NCI-H226 (cell line): Measurements from ENCODE around the gene ARHGAP42.

Experiments
- DNase-seq: peaks from one replicate; pipeline ENCODE4 v3.0.0-alpha.2; 2015

The ARHGAP42 gene

DNA sequence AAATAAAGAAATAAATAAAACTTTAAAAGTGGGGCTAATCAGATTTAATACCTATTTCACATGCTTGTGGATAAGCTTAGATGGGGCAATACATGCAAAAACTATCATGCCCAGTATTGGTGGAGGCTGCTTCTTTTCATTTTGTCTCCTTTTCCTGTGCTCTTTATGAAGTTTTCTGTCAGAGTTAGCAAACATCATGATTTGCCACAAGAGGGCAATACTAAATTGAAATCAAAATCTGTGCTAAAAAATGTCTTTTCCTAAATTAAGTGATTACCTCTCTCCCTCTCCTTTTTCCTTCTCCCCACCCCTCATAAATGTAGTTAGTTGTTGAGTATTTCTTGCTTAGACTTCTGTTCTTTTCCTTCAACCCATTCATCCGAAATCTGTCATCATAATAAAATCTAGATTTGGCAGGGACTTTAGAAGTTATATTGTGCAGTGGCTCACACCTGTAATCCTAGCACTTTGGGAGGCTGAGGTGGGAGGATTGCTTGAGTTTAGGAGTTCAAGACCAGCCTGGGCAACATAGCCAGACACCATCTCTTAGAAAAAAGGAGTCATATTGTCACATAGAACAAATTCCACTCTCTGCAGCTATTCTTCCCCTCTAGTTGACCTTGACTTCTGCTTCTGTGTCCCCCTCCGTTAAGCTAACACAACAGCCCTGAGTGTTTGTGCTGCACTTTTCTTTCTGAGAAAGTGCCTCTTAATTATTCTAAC, 4.7 kb upstream of the ARHGAP42 start:
- peak; percentile 9 for DNase-seq

DNA sequence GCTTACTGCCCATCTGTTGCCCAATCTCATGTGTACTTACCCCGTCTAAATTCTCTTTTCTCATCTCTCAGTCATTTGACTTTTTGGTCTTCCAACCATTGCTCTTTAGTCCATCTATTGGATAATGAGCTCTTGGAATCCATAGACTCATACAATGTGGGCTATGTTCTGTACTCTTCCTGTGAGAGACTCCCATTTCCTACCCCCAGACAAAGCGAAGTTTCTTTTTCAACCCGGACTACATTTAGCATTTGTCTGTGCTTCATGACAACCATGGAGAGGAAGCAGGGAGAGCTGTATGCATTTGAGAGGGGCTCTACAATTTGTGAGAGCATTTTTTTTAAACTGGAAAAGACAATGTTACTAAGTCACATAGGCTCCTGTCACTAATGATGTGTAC, 4.0 kb upstream of the ARHGAP42 start:
- no peak for DNase-seq

- DNase-seq, result no peak
Observed at GRCh38 chr11:100684101-100685065, 2.7 kb upstream of the ARHGAP42 start.

DNA sequence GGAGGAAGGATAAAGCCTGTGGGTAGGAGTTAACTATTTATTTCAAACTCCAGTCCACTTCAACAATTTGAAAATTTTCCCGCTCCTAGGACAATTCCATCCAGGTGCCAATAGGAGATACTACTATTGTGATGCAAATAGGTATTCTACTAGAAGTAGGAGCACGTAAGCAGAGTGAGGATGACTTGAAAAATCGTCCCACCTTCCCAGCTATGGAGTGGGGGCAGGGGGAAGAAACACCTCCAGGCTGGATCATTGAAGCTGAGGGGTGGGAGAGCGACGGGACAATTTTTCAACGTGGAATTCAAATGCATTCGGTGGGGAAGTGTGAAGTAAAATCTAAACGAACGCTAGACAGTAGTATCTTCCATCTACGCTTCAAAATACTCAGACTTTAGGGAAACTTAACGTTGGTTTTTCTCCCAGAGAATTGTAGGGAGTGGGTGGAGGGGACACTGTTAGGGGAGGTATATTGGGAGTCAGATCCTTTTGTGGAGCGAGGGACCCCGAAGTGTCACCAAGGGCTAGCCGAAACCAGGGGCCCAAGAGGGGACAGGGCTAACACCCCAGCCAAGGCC, 523 bp upstream of the ARHGAP42 start:
- DNase-seq, result no peak

DNA sequence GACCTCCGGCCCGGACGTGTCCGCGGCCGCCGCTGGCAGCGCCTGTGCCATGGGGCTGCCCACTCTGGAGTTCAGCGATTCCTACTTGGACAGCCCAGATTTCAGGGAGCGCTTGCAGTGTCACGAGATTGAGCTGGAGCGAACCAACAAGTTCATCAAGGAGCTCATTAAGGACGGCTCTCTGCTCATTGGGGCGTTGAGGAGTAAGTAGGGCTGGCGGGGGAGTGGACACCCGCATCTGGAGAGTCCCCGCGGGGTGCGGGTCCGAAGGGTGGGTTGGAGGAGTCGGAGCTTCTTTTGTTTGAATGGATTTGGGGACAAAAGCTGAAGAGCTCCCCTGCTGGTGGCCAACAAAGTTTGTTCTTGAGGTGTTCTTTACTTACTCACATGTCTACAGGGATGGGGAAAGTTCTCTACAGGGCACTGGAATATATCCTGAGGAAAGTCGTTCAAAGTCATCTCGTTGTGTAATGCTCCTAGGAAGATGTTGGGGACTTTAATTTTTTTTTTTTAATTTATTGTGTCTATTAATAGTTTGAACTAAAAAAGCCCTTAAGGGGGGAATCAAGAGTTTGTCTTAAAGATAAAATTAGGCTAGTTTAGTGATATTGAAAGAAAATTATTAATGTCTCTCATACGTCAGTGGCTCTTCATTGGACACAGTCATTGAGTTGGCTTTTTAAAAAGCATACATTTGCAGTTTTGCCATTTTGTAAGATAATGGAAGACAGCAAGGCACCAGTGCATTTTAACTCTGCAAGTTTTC, 725 bp downstream of the ARHGAP42 start:
- peak; percentile 40 for DNase-seq

DNA sequence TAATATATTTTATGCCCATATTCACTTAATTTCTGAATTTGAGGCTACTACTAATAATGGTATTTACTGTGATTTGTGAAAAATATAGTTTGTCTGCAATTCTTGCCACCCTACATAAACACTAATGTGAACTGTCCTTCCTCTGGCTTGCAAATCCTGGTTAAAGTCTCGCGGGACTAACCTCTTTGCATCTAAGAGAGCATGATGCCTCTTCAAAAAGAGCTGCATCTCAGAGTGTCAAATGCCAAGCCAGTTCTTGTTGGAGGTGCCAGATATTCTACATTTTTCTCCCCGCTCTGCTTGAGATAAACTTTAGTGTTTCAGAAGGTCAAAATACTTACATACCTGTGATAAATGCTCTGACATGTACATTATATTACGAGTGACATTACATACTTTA, 2.1 kb downstream of the ARHGAP42 start:
- DNase-seq, result no peak

- DNase-seq, result no peak
Observed at GRCh38 chr11:100691896-100692653, 5.0 kb downstream of the ARHGAP42 start.

DNA sequence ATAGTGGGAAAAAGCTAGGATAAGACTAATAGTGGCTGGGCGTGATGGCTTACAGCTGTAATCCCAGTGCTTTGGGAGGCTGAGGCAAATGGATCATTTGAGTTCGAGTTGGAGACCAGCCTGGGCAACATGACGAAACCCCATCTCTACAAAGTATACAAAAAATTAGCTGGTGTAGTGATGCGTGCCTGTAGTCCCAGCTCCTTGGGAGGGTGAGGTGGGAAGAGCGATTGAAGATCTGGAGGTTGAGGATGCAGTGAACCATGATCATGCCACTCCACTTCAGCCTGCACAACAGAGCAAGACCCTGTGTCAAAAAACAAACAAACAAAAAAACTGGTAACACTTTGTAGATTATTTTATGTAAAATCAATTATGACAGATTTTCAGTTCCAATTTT, 8.8 kb downstream of the ARHGAP42 start:
- no peak for DNase-seq

DNA sequence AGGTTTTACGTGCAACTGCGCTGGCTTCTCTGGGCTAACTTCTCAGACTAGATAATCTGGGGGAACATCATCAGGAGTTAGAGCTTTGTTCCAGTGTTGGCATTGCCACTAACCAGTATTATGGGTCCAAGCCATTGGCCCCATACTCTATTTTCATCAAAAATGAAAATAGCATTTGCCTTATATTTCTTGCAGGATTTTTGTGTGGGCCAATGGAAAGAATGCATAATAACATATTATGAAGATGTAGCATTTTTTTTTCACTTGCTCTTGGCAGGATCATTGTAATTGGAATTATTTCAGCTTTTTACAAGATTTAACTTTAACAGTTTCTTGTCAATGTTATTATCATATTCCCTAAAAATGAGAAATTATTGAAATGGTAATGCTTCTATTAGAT, 16.1 kb downstream of the ARHGAP42 start:
- DNase-seq, result no peak

DNA sequence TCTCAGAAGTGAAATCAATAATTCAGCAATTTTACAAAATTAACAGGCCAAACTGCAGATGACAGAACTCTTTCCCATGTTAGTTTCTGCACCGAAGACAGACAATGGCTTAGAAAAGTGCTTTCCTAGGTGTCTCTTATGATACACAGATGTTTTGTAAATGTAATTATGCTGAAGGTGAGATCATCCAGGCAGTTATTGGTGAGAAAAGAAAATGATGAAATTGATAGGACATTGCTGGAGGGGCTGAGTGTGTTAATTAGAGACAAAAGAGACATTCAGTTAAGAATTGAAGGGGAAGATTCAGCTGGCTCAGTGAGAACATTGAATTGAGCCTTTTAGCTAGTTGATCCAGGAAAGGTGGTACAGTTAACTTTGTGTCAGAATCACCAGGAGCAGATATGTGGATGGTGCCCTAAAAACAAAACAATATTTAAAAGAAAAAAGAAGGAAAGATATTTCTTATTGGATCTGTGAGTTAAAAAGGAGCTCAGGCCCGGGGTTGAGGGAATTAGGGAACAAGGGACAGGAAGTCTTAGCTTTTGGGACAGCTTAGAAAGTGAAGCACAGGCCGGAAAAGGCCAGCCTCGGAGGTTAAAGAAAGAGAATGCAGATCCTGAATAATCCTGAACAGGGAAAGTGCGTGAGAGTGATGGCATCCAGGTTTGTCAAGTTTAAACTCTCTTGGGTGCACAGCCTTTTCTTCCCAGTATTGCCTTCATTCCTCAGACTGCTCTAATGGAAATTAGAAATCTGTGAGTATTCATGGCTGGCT, 16.9 kb downstream of the ARHGAP42 start:
- DNase-seq, result no peak

- DNase-seq, result no peak
Observed at GRCh38 chr11:100705447-100705846, 18.4 kb downstream of the ARHGAP42 start.

- no peak for DNase-seq
Observed at GRCh38 chr11:100706179-100706578, 19.1 kb downstream of the ARHGAP42 start.

DNA sequence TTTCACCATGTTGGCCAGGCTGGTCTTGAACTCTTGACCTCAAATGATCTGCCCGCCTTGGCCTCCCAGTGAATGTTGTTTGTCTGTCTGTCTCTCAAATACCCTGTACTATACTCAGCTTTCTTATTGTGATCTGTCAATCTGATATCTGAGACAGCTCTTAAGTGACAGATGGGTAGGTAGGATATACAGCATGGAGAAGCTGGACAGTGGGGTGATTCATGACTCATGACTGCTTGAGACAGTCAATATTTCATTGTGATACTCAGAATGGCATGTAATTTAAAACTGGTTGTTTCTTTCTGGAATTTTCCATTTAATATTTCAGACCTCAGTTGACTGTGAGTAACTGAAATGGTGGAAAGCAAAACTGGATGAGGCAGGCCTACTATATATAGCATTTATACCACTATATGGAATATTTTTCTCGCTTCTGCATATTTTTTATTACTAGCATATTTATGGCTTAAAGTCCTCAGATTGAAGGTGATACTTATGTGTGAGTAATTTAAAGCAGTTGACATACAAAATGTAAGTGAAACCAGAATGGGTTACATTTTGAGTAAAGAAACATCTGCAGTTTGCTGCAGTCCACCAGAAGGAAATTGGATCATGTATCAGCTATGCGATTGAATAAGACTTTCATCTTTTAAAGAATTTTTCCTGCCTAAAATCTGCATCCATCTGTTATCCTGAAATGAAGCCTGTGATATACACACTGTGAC, 22.3 kb downstream of the ARHGAP42 start:
- DNase-seq, result peak; percentile 9

DNA sequence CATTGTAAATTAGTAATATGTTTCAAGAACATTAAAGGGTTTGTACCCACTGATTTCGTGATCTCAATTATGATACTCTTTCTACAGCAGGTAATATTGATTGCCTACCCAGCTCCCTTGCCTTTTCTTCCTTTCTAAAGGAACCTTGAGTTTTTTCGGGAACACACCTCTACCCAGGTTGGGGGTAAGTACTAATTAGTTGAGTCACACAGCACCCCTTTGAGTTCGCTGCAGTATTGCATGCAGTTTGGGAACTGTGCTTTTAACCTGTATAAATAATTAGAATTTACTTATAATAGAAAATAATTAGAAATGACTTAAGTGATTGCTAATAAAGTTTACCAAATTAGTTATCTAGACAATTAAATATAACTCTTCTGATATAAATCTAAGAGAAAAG, 24.9 kb downstream of the ARHGAP42 start:
- no peak for DNase-seq

DNA sequence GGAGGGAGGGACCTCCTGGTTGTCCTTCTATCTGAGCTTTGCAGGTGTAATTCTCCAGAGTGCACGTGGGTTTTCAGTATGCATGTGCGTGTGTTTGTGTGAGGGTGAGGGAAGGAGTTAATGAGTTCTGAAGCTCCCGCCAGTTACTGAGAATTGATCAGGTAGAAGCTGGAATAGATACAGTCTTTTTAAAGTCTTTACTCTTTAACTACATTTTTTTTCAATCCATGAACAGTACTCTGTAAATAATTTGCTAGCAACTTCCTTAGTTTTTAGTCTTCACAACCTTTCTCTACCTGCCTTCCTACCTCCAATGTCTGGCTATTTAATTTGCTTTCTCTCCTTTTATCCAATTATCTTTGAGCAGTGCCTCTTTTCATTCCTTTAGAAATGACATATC, 25.5 kb downstream of the ARHGAP42 start:
- DNase-seq, result no peak

- DNase-seq, result no peak
Observed at GRCh38 chr11:100715165-100715761, 28.2 kb downstream of the ARHGAP42 start.

- no peak for DNase-seq
Observed at GRCh38 chr11:100716838-100717237, 29.8 kb downstream of the ARHGAP42 start.

DNA sequence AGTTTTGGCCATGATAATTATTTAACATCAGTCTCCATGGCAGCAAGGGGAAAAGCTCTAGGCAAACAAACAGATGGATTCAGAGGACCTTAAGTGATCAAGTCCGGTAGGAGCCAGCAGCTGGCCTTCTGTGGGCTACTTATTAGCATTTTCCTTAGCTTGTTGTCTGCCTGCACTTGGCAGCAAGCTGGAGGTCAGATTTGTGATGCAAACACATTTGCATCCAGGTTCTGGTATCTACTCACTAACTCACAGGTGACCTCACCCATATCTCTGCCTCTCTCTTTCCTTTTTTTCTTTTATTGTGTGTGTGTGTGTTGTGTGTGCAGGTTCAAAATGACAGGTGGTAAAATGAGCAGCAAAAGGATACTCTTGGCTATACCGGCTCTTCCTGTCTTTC, 32.3 kb downstream of the ARHGAP42 start:
- DNase-seq, result peak; percentile 18

- DNase-seq, result peak; percentile 70
Observed at GRCh38 chr11:100719809-100720221, 32.7 kb downstream of the ARHGAP42 start.

DNA sequence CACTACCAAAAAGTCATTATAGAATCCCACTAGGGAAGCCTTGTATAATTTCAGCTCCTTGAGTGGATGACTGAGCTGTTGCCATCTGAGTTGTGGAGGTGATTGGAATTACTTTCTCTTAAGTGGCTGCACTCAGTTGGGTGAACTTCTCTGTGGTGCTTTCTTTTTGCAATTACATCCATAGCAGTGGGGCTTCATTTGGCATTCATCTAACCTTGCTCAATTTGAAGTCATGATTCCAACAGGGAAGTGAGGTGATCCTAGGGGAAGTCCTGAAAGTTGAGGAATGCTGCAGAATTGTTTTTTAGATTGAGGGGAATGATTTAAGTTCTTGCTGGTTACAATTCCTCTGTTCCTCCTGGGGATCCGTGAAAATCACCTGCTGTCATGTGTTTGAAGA, 39.6 kb downstream of the ARHGAP42 start:
- DNase-seq, result no peak
